Activated T-helper 17 cell treated with anti-CD3 and anti-CD28 coated beads, Interleukin-2, amount 50 U/mL, for 72 hours (primary cell): ENCODE data around the gene VPS72. TPM values are rescaled to one million over a fixed set of nuclear protein-coding genes. Genes with fewer than 3 reads are reported as not detected.
"Not testable (repeated sequence)": the region's sequence is repeated elsewhere in the genome, so short reads cannot be mapped to it uniquely, and the experiment has no call there.

Experiments used
- ATAC-seq: fragments of 150-1000 bp; cut with Tn5 transposase; replicated peaks from 2 replicates; pipeline ENCODE4 v1.10.0; 2021; ENCODE audit warnings: mild to moderate bottlenecking, moderate library complexity
- H3K27ac Mint-ChIP-seq: one replicate; pipeline ENCODE4 v1.8.0; 2022; ENCODE audit warnings: mixed read lengths
- H3K27me3 Mint-ChIP-seq: one replicate; pipeline ENCODE4 v1.8.0; 2022; ENCODE audit warnings: mixed read lengths
- H3K36me3 Mint-ChIP-seq: one replicate; pipeline ENCODE4 v1.8.0; 2022; ENCODE audit warnings: low read depth, mild to moderate bottlenecking, mixed read lengths
- H3K4me1 Mint-ChIP-seq: one replicate; pipeline ENCODE4 v1.8.0; 2022; ENCODE audit warnings: mixed read lengths
- H3K4me3 Mint-ChIP-seq: one replicate; pipeline ENCODE4 v1.8.0; 2022; ENCODE audit warnings: mild to moderate bottlenecking, mixed read lengths
- H3K9me3 Mint-ChIP-seq: one replicate; pipeline ENCODE4 v1.8.0; 2022; ENCODE audit warnings: mixed read lengths
- total RNA-seq, 2 donors: library from RNA; stranded (reverse); gene quantifications; one replicate each; pipeline ENCODE4 v1.2.3, GENCODE V29; 2022

VPS72 gene, protein sequence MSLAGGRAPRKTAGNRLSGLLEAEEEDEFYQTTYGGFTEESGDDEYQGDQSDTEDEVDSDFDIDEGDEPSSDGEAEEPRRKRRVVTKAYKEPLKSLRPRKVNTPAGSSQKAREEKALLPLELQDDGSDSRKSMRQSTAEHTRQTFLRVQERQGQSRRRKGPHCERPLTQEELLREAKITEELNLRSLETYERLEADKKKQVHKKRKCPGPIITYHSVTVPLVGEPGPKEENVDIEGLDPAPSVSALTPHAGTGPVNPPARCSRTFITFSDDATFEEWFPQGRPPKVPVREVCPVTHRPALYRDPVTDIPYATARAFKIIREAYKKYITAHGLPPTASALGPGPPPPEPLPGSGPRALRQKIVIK
- total RNA-seq = 10 to 100 TPM; 62.2 to 77.9 TPM

DNA sequence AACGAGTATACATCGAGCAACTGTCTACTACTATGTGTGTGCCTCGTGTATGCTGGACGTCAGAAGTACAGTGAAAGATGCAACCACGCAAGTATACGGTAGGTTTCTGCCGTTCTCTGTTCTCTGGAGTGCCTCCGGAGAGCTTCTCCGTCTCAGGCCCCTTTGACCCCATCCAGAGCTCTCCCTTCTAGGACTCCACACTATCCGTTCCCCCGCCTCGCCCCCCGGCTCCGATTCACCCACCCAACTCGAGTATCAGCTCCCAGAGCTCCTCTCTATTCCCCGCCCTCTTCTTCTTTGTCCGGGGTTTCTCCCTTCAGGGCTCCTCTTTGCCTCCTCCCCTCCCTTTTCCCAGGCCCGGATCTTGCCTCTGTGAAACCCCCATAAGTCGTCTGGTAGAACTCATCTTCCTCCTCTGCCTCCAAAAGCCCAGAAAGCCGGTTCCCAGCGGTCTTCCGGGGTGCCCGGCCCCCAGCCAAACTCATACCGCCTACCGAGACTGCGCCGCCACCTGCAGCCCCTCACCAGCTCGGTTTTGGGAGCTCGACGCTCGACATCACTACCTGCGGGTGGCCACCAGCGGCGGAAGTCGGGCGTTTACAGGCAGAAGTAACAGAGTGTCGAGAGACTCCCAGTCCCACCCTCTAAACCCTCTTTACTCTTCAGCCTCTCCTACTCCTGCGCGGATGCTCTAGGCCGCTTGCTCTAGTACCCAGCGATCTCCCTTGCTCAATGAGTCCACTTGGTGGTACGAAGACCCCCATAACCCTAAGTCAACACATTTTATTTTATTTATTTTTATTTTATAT lies at the start of gene VPS72:
VPS72 (minus strand) TSS at position 561 of the 809 bp plus-strand sequence; CDS start at position 485, 76 bp downstream.
- peak within 1 kb of the TSS; percentile 100 for H3K27ac Mint-ChIP-seq
- peaks cover 24% of the 10 kb centered on the region for H3K36me3 Mint-ChIP-seq
- H3K4me3 Mint-ChIP-seq = peak within 1 kb of the TSS; percentile 100
- ATAC-seq = peak; percentile 98
- H3K9me3 Mint-ChIP-seq = no peaks in the 10 kb centered on the region
- H3K27me3 Mint-ChIP-seq = no peaks in the 10 kb centered on the region
- H3K4me1 Mint-ChIP-seq = peaks cover 13% of the 10 kb centered on the region

- H3K4me1 Mint-ChIP-seq = peaks cover 5% of the 10 kb centered on the region
- H3K4me3 Mint-ChIP-seq = no peak overlapping the region
- ATAC-seq = no peak
- H3K36me3 Mint-ChIP-seq = peaks cover 100% of the 10 kb centered on the region
- no peaks in the 10 kb centered on the region for H3K9me3 Mint-ChIP-seq
- peak overlapping the region; percentile 48 for H3K27ac Mint-ChIP-seq
- no peaks in the 10 kb centered on the region for H3K27me3 Mint-ChIP-seq
Observed at GRCh38 chr1:151238467-151238739, 48.4 kb upstream of the VPS72 start.

DNA sequence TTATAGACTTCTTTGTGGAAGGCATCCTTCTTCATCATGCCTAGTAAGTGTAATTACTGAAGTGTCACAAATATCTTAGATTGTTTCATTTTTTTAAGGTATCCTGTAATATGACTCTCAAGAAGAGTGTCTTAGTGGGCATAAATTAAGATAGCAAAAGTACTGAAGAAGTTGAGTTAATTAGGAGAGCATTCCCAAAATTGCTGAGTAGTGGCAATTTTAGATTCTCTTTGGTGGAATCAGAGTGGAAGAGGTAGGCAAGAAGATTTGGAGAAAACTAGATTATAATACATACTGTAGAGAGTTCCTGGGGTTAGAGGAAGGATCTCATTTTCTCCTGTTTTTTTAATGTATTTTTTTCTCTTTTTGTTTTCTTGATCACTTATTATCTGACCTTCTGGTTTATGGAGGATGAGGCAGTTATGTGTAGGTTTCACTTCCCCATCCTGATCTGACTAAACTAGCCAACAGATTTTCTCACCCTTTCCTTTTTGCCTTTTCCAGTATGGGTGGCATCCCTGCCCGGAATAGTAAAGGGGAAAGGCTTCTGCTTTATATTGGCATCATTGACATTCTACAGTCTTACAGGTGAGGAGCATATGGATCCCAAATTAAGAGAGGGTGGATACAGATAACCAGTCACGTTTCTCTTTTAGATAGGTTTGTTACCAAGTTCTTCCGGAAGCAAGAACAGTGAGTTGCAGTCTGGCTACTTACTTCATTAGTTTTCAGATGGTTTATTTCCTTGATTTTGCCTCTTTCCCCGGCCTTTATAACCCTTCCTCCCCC lies 47.9 kb upstream of the VPS72 start:
- H3K9me3 Mint-ChIP-seq = no peaks in the 10 kb centered on the region
- H3K27me3 Mint-ChIP-seq = no peaks in the 10 kb centered on the region
- peak overlapping the region; percentile 48 for H3K27ac Mint-ChIP-seq
- no peak overlapping the region for H3K4me3 Mint-ChIP-seq
- peaks cover 100% of the 10 kb centered on the region for H3K36me3 Mint-ChIP-seq
- no peak for ATAC-seq
- peaks cover 5% of the 10 kb centered on the region for H3K4me1 Mint-ChIP-seq

GRCh38 chr1:151235235-151235634 lies 45.2 kb upstream of the VPS72 start:
- Mint-ChIP-seq H3K4me3 (no peak overlapping the region), H3K27me3 (no peaks in the 10 kb centered on the region), H3K27ac (no peak overlapping the region), H3K9me3 (no peaks in the 10 kb centered on the region), H3K36me3 (peaks cover 100% of the 10 kb centered on the region), H3K4me1 (peaks cover 5% of the 10 kb centered on the region)
- ATAC-seq = no peak

DNA sequence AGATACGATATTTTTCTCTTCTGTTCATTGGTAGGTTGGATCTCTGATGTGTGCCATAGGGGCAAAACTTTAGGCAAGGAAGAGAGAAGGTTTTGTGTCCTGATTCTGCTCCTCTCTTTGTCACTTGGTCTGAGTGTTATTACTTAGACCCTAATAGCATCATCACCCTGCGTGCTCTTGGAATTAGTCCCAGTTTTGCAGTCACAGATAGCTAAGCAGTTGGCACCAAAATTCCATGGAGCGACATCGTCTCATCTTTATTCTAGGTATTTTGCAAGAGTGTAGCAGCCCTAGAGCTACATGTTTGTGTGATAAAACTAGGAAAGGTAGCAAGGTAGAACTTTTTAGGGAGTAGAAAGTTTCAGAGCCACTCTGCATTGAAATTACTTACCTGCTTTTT lies 32.1 kb upstream of the VPS72 start:
- Mint-ChIP-seq H3K4me3 (no peak overlapping the region), H3K27me3 (no peaks in the 10 kb centered on the region), H3K36me3 (peaks cover 68% of the 10 kb centered on the region), H3K4me1 (no peaks in the 10 kb centered on the region), H3K9me3 (no peaks in the 10 kb centered on the region), H3K27ac (no peak overlapping the region)
- no peak for ATAC-seq

GRCh38 chr1:151221616-151222015 lies 31.6 kb upstream of the VPS72 start:
- H3K4me1 Mint-ChIP-seq = no peaks in the 10 kb centered on the region
- no peak overlapping the region for H3K4me3 Mint-ChIP-seq
- peaks cover 65% of the 10 kb centered on the region for H3K36me3 Mint-ChIP-seq
- no peaks in the 10 kb centered on the region for H3K9me3 Mint-ChIP-seq
- no peak overlapping the region for H3K27ac Mint-ChIP-seq
- H3K27me3 Mint-ChIP-seq = no peaks in the 10 kb centered on the region
- no peak for ATAC-seq

DNA sequence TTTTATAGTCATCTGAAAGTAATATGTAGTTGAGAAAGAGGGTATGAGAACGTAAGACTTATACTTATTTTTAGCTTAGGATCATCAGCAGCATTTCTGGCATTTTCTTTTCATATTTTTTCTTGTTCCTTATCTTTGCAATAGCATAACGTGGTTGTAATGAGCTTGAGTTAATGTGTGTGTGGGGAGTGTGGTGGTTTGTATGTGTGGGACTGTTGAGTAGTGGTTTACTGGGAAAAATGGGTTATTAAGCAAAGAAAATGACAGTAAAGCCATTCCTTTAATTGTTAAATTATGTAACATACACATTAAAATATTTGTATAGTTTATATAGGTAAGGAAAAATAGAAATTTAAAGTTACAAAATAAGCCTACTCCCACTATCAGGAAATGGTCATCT lies 23.6 kb upstream of the VPS72 start:
- peaks cover 88% of the 10 kb centered on the region for H3K36me3 Mint-ChIP-seq

GRCh38 chr1:151211972-151212705 lies 22.1 kb upstream of the VPS72 start:
- Mint-ChIP-seq H3K4me3 (peak overlapping the region; percentile 36), H3K36me3 (peaks cover 93% of the 10 kb centered on the region), H3K27me3 (no peaks in the 10 kb centered on the region), H3K9me3 (no peaks in the 10 kb centered on the region), H3K27ac (peak overlapping the region; percentile 63), H3K4me1 (peaks cover 13% of the 10 kb centered on the region)
- ATAC-seq = no peak

More for the DNA sequence above, 23.6 kb upstream of the VPS72 start:
- Mint-ChIP-seq H3K4me1 (peaks cover 13% of the 10 kb centered on the region), H3K4me3 (no peak overlapping the region), H3K27me3 (no peaks in the 10 kb centered on the region), H3K27ac (no peak overlapping the region), H3K9me3 (no peaks in the 10 kb centered on the region)
- no peak for ATAC-seq

DNA sequence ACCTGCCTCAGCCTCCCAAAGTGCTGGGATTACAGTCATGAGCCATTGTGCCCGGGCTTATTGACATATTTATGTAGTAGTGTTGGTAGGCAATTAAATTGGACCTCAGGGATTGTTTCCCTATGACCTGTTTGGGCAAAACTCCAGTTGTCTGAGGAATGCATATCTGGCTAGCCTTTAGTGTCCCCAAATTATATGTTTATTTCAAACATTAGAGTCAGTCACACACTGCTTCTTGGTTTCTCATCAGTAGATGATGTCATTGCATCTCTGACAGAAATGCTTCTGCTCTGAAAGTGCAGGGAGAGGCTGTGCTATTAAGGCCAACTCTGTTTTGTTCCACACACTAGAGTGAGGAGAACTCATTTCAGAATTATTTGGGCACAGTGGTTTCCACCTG lies 20.8 kb upstream of the VPS72 start:
- Mint-ChIP-seq H3K27me3 (no peaks in the 10 kb centered on the region), H3K4me1 (peaks cover 17% of the 10 kb centered on the region), H3K4me3 (no peak overlapping the region), H3K27ac (peak overlapping the region; percentile 28), H3K9me3 (no peaks in the 10 kb centered on the region), H3K36me3 (peaks cover 97% of the 10 kb centered on the region)
- ATAC-seq = peak; percentile 39

GRCh38 chr1:151205381-151205965 lies 15.5 kb upstream of the VPS72 start:
- not testable (repeated sequence) for ATAC-seq, H3K27ac Mint-ChIP-seq, H3K4me1 Mint-ChIP-seq, H3K4me3 Mint-ChIP-seq, H3K9me3 Mint-ChIP-seq, H3K27me3 Mint-ChIP-seq
- peaks cover 84% of the 10 kb centered on the region for H3K36me3 Mint-ChIP-seq

DNA sequence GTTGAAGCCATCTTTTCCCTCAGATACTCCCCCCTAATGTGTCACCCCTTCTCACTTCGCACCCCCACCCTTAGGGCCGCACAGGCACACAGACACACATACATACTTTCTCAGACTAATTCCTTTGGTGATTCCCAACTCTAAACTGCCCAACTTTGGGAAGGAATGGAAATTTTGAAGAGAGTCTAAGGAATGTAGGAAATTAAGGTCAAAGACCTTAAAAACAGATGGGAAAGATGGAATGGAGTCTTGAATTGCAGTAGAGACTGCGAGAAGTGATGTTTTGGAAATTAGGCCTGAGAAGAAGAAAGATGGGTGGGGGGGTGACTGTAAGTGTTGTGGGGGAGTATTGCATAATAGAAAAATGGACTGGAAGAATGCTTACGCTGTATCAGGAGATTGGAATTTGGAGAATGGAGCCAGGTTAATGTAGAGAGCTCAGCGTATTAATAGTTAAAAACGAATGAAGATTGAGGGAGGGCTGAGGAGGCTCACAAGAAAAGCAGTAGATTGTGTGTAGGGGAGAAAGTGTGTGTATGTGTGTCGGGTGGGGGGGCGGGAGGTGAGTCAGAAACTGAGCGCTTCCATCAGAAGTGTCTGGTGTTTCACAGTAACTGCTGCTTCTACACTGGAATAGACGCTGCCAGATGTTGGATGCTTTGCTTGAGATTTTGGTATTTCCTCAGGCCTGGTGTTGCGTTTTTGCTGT lies 10.0 kb upstream of the VPS72 start:
- Mint-ChIP-seq H3K9me3 (no peaks in the 10 kb centered on the region), H3K27ac (peak overlapping the region; percentile 100), H3K36me3 (peaks cover 65% of the 10 kb centered on the region), H3K4me3 (peak overlapping the region; percentile 100), H3K27me3 (no peaks in the 10 kb centered on the region), H3K4me1 (peaks cover 20% of the 10 kb centered on the region)
- ATAC-seq = peak; percentile 32

DNA sequence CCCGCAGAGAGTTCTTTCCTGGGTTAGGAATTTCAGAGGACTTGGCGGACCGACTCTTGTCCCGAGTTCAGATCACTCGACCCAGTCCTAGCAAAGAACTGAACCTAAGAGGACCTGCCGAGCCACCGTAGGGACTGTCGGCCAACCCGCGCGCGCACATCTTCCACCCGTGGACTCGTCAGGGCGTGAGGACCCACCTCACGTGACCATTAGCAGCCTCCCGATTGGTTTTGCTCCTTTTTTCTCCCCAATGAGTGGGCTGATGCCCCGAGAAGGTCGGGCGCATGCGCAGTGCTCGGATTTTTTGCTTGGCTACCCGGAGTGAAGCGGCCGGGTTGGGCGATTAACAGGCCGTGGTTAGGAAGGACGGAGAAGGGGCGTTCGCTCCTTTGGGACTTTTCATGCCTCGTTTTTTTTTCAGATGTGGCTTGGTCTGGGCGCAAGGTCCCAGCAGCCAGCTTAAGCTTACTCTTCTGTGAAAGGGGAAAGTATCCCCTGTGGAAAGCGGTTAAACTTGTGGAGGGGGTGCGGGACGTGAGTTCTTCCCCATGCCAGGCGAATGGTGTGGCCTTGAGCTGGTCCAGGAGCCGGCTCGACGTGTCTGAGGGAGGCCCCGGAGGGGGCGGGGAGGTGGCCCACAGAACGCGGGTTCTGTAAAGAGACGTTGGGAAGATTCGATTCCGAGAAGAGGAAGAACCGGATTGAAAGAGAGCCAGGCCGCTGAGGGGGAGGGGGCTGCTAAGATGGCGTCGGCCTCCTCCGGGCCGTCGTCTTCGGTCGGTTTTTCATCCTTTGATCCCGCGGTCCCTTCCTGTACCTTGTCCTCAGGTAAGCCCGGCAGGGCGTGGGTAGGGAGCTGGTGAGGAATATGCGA lies 8.5 kb upstream of the VPS72 start, which contains the start of gene PIP5K1A:
PIP5K1A (plus strand) TSS at position 299 of the 874 bp plus-strand sequence; CDS start at position 744, 445 bp downstream.
- H3K27ac Mint-ChIP-seq = peak within 1 kb of the TSS; percentile 100
- H3K4me3 Mint-ChIP-seq = peak within 1 kb of the TSS; percentile 100
- H3K36me3 Mint-ChIP-seq = peaks cover 49% of the 10 kb centered on the region
- peak; percentile 92 for ATAC-seq
- H3K4me1 Mint-ChIP-seq = peaks cover 20% of the 10 kb centered on the region
- no peaks in the 10 kb centered on the region for H3K9me3 Mint-ChIP-seq
- H3K27me3 Mint-ChIP-seq = no peaks in the 10 kb centered on the region
